GM12873 (cell line): ENCODE measurements around the gene ARHGAP44.

Experiments used
- CTCF ChIP-seq: IDR thresholded peaks from 2 replicates; pipeline ENCODE4 v1.5.1; 2012; ENCODE audit warnings: low read depth, mild to moderate bottlenecking, moderate library complexity, low read length, control low read depth; ENCODE audit not compliant: insufficient read depth; ENCODE audit errors: missing control alignments

Gene ARHGAP44

GRCh38 chr17:12995106-12995895, 206.0 kb downstream of the ARHGAP44 start:
- no peak for TF ChIP-seq CTCF

DNA sequence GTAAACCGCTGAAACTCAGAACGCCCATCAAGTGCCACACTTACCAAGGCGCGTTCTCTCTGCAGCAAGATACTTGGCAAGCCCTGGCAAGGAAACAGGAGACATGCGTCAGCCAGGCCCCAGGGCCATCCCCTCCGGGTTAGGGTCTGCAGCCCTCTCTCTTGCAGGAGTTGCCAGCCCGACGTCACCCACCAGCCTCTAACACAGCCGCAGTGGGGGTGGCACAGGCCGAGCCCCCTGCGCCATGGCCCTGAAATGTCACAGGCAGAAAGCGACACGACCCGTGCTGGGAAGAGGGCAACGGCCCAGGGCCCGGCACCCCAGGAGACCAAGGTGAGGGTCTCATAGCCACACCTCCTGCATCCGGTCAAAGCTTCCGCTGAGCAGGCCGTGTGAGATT, 206.6 kb downstream of the ARHGAP44 start:
- no peak for TF ChIP-seq CTCF

DNA sequence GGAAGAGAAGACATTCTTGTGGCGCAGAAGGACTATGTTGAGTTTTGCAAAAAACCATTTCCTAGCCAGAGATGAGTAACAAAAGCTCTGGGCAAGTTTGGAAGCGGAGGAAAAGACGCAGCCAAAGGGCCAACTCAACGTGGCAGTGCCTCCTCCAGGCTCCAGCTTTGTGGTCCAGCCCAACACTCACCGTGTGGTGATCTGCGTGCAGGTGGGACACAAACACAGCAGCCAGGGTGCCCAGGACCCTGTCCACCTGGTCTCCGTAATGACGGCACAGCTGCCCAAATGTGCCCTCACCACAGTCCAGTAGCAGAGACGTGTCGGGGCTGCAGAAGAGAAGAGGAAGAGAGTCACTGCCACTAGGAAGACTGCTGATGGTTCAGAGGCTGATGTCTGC, 207.1 kb downstream of the ARHGAP44 start:
- TF ChIP-seq CTCF = no peak

DNA sequence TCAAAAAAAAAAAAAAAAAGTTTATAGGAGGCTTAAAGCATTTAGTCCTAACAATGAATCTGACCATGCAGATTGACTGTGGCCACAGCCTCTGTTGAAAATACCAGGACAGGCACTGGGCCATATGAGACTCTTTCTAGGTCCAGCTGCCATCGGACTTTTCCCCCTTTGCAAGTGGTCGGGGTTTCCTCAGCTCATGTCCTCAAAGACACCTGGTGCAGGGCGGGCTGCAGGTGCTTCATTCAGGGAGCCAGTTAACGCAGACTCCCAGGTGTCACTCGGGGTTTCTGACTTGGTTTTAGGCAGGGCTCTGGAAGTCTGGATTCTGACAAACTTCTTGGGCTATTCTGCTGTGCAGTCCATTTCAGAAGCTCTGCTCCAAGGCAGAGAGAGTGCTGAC, 207.6 kb downstream of the ARHGAP44 start:
- no peak for TF ChIP-seq CTCF

- no peak for TF ChIP-seq CTCF
Measured at GRCh38 chr17:12998461-12998860, 209.2 kb downstream of the ARHGAP44 start.

GRCh38 chr17:12998874-12999273, 209.6 kb downstream of the ARHGAP44 start:
- TF ChIP-seq CTCF = no peak

GRCh38 chr17:13000561-13000960, 211.3 kb downstream of the ARHGAP44 start:
- no peak for TF ChIP-seq CTCF
